Measurements from ENCODE around the gene COG8. TPM values are rescaled to one million over a fixed set of nuclear protein-coding genes. Genes with fewer than 3 reads are reported as not detected.

The COG8 gene
- total and polyA plus RNA-seq, 2 experiments from 2014 or later: 21.4 to 79.9 TPM

GRCh38 chr16:69373019-69373418 lies 33.7 kb upstream of the COG8 start:
- Histone ChIP-seq H3K9me2 (ENCODE audit: insufficient read depth) (no peaks in the 10 kb centered on the region), H3K4me2 (no peak overlapping the region), H3F3A (replicated peaks; ENCODE audit: low read depth) (no peaks in the 10 kb centered on the region), H3K27me3 (ENCODE audit: insufficient read depth) (no peaks in the 10 kb centered on the region), H3K4me1 (ENCODE audit: insufficient read depth) (no peaks in the 10 kb centered on the region), H2AFZ (no peak overlapping the region), H4K20me1 (replicated peaks; ENCODE audit: insufficient read depth) (peaks cover 4% of the 10 kb centered on the region), H3K36me3 (ENCODE audit: insufficient read depth) (peaks cover 40% of the 10 kb centered on the region), H3K4me3 (no peak overlapping the region), H3K27ac (ENCODE audit: low read depth) (no peak overlapping the region), H3K79me2 (replicated peaks; ENCODE audit: insufficient read depth) (peaks cover 3% of the 10 kb centered on the region; the same call in 1 of the 2 replicates)
- ATAC-seq (no peak), DNase-seq (ENCODE audit: low spot score) (no peak)
- Mint-ChIP-seq H3K36me3 (ENCODE audit: low read depth) (peaks cover 37% of the 10 kb centered on the region), H3K4me3 (no peak overlapping the region), H3K9me3 (no peaks in the 10 kb centered on the region), H3K4me1 (no peaks in the 10 kb centered on the region), H3K27me3 (ENCODE audit: insufficient read depth, low read depth, poor library complexity) (no peaks in the 10 kb centered on the region), H3K27ac (no peak overlapping the region)
- no peak for TF ChIP-seq STAT1 (IDR thresholded peaks at IDR 0.05; ENCODE audit: unreplicated experiment)
- TF ChIP-seq ETS1 (IDR thresholded peaks at IDR 0.05): no peak
- TF ChIP-seq CREB1 (CRISPR knock-in tag; IDR thresholded peaks at IDR 0.05; ENCODE audit: low read depth): no peak
- TF ChIP-seq JUNB (IDR thresholded peaks at IDR 0.05; ENCODE audit: unreplicated experiment): no peak
- TF ChIP-seq ZNF114 (CRISPR knock-in tag; IDR thresholded peaks at IDR 0.05): no peak
- TF ChIP-seq POLR2AphosphoS5 (IDR thresholded peaks at IDR 0.05; ENCODE audit: low read depth): no peak
- no peak for TF ChIP-seq NANOG (IDR thresholded peaks at IDR 0.05; ENCODE audit: borderline replicate concordance)
- no peak for TF ChIP-seq REST (IDR thresholded peaks at IDR 0.05; ENCODE audit: unreplicated experiment)
- no peak for TF ChIP-seq ZNF331 (CRISPR knock-in tag; IDR thresholded peaks at IDR 0.05; ENCODE audit: low read depth)
- TF ChIP-seq CTCF (conservative IDR thresholded peaks at IDR 0.05; ENCODE audit: low read depth in 2 of 2): no peak
- no peak for TF ChIP-seq EZH2 (IDR thresholded peaks at IDR 0.05; ENCODE audit: low read depth, unreplicated experiment)
- no peak for TF ChIP-seq EZH2phosphoT487 (IDR thresholded peaks at IDR 0.05; ENCODE audit: unreplicated experiment)
- TF ChIP-seq ZNF462 (CRISPR knock-in tag; IDR thresholded peaks at IDR 0.05): no peak

All from GM23338 (cell line).